GM12872 (cell line): ENCODE data around the gene DIS3L2.

Experiments
- CTCF ChIP-seq: IDR thresholded peaks from 3 replicates; pipeline ENCODE4 v1.5.1; 2011; ENCODE audit warnings: low read depth, mild to moderate bottlenecking, low read length, moderate library complexity; ENCODE audit not compliant: insufficient read depth

DIS3L2 gene

GRCh38 chr2:232352511-232353091 lies 391.1 kb downstream of the DIS3L2 start:
- no peak for TF ChIP-seq CTCF

- TF ChIP-seq CTCF: no peak
Measured at GRCh38 chr2:232353096-232353495, 391.6 kb downstream of the DIS3L2 start.

DNA sequence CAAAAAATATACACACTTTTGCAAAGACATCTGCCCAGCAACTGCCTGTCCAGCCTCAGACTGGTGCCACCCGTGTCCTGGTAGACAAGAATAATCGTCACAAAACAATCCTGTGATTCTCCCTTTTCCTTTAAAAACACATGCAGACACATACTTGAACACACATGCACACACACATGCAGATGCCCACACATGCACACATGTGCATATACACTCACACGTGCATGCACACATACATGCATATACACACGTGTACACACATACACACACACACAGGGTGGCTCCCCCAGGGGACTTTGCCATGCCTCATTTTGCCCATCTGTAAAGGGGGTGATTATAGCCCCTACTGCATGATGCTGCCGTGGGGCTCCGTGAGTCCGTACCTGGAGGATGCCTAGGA lies 392.1 kb downstream of the DIS3L2 start:
- no peak for TF ChIP-seq CTCF

DNA sequence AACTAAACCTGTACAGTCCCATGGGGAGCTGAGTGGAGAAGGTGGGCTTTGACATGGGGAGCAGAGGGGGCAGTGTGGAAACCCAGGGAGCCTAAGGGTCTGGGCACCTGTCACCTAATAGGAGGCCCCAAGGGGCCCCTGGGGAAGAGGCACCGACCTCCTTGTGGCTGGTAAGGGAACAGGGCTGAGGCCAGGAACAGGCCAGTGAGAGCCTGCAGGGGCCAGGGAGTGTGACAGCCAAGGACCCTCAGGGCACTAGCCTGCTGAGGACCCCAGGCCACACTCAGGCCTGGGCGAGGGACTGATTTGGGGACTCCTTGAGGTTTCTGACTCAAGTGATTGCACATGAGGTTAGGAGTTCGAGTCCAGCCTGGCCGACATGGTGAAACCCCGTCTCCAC lies 392.6 kb downstream of the DIS3L2 start:
- no peak for TF ChIP-seq CTCF

DNA sequence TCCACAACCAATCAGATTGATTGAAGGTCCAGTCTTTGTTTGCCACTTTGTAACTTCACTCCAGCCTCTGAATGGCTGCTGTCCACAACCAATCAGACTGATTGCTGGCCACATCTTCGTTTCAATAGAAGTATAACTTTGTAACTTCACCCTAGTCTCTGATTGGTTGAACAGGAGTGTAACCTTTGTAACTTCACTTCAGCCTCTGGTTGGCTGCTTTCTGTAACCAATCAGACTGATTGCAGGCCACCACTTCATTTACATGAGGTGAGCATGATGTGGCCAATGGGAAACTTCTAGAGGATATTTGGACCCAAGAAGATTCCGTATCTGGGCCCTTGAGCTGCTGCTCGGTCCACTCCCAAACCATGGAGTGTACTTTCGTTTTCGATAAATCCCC lies 400.1 kb downstream of the DIS3L2 start:
- no peak for TF ChIP-seq CTCF

DNA sequence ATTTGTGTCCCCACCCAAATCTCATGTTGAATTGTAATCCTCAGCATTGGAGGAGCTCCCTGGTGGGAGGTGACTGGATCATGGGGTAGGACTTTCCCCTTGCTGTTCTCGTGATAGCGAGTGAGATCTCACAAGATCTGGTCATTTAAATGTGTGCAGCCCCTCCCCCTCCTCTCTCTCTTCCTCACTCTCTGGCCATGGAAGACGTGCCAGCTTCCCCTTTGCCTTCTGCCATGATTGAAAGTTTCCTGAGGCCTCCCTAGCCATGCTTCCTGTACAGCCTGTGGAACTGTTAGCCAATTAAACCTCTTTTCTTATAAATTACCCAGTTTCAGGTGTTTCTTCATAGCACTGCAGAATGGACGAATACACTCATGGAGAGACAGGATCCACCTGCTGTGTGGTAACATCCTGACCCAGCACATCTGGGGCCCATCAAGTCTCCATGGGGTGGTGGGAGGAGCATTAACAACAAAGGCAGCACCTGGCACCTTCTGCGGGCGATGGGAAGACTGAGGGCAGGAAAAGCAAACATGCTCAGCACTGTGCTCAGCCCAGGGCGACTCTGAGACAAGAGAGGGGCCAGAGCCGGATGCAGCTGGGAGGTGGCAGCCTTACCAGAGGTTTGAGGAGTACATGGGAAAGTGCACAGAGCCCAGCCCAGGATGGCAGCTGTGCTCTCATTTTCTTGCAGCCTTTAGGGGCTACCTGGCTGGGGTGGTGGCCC lies 400.8 kb downstream of the DIS3L2 start:
- no peak for TF ChIP-seq CTCF

DNA sequence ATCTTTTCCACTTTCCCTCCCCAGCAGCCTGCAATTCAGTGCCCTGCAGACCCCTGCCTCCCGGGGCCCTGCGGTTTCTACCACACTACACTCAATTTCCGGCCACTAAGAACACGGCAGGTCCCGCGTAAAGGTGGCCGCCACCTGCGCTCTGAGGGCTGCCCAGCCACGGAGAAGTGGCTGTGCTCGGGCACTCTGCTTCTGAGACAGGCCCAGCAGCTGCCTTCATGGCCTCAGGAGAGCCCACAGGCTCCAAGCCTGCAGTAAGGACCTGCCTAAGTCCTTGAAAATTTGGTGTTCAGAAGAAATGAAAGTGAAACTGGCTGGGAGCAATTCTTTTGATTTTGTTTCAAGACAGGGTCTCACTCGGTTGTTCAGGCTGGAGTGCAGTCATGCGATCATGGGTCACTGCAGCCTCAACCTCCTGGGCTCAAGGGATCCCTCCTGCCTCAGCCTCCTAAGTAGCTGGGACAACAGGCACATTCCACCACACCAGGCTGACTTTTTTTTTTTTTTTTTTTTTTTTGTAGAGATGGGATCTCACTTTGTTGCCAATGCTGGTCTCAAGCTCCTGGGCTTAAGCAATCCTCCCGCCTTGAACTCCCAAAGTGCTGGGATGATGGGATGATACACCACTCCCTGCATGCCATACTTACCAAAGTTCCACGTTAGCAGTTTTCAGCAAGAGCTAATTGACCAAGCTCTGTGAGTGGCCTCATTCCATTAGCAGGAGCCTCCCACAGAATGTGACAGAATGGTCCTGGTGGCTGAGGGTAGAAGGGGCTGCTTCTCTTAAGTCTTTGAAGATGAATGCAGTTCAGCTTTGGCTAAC lies 402.5 kb downstream of the DIS3L2 start:
- TF ChIP-seq CTCF: no peak
